T-helper 1 cell treated with Interleukin-12 subunit alpha and Interleukin-12 subunit beta and Interleukin-4 antibody, amounts not matched to agents 30 μg/mL and 1 μg/mL, for 36 hours (primary cell): ENCODE results near the gene TRIML2.

Experiments
- H3K27ac Mint-ChIP-seq: one replicate; pipeline ENCODE4 v1.8.0; 2021; ENCODE audit warnings: mild to moderate bottlenecking, mixed read lengths
- H3K27me3 Mint-ChIP-seq: one replicate; pipeline ENCODE4 v1.8.0; 2021; ENCODE audit warnings: low read depth, mixed read lengths
- H3K36me3 Mint-ChIP-seq: one replicate; pipeline ENCODE4 v1.8.0; 2021; ENCODE audit warnings: low read depth, mixed read lengths
- H3K4me1 Mint-ChIP-seq: one replicate; pipeline ENCODE4 v1.8.0; 2021; ENCODE audit warnings: low read depth, mixed read lengths
- H3K4me3 Mint-ChIP-seq: one replicate; pipeline ENCODE4 v1.8.0; 2021; ENCODE audit warnings: mild to moderate bottlenecking, moderate library complexity, mixed read lengths
- H3K9me3 Mint-ChIP-seq: one replicate; pipeline ENCODE4 v1.8.0; 2021; ENCODE audit warnings: mixed read lengths

Gene TRIML2

DNA sequence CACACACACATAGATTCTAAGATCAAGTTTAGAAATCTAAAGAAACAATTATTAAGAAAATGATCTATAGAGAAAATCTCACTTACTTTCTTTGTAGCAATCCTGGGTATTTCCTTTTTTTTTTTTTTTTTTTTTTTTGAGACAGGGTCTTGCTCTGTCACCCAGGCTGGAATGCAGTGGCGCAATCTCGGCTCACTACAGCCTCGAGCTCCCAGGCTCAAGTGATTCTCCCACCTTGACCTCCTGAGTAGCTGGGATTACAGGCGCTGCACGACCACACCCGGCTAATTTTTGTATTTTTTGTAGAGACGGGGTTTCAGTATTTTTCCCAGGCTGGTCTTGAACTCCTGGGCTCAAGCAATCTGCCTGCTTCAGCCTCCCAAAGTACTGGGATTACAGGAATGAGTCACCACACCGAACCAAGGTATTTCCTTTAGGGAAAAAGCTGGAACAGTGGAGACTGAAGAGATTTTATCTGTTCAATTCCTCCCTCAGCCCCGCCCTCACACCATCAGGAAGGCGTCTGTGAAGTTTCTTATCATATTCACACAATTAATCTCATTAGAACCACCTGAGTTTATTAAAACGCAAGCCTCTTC is at the start of gene TRIML2:
TSS of gene TRIML2 (minus strand) at position 447 of the 599 bp plus-strand sequence. CDS start 4,235 bp downstream, outside the sequence.
- H3K4me3 Mint-ChIP-seq = no peak within 1 kb of the TSS
- no peaks in the 10 kb centered on the region for H3K4me1 Mint-ChIP-seq
- peaks cover 35% of the 10 kb centered on the region for H3K9me3 Mint-ChIP-seq
- no peaks in the 10 kb centered on the region for H3K27me3 Mint-ChIP-seq
- no peak within 1 kb of the TSS for H3K27ac Mint-ChIP-seq
- no peaks in the 10 kb centered on the region for H3K36me3 Mint-ChIP-seq

GRCh38 chr4:188158336-188158735 is 48.9 kb upstream of the TRIML2 start:
- Mint-ChIP-seq H3K4me1 (no peaks in the 10 kb centered on the region), H3K27me3 (no peaks in the 10 kb centered on the region), H3K4me3 (no peak overlapping the region), H3K27ac (no peak overlapping the region), H3K36me3 (no peaks in the 10 kb centered on the region), H3K9me3 (peaks cover 17% of the 10 kb centered on the region)

- H3K27me3 Mint-ChIP-seq = no peaks in the 10 kb centered on the region
- H3K4me3 Mint-ChIP-seq = no peak overlapping the region
- peaks cover 12% of the 10 kb centered on the region for H3K9me3 Mint-ChIP-seq
- no peaks in the 10 kb centered on the region for H3K4me1 Mint-ChIP-seq
- H3K36me3 Mint-ChIP-seq = no peaks in the 10 kb centered on the region
- no peak overlapping the region for H3K27ac Mint-ChIP-seq
These were observed 45.4 kb upstream of the TRIML2 start for GRCh38 chr4:188154668-188155405.

DNA sequence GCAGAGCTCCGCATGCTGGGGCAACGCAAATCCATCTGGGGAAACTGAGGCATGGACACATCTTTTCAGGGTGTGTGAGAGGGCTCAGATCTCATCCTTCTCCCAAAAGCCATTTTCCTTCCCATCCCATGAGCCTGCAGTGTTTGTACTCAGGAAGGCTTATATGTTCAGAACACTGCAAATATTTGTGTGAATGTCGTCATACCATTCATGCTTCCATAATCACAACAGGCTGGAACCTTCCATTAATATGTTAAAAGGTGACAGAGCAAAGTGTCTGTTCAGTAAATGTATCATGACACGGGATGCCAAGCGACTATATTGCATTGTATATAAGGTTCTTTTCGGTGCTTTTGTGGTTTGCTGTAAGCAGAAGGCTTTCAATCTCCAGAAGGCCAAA is 38.4 kb upstream of the TRIML2 start:
- no peak overlapping the region for H3K27ac Mint-ChIP-seq
- no peaks in the 10 kb centered on the region for H3K4me1 Mint-ChIP-seq
- peaks cover 22% of the 10 kb centered on the region for H3K9me3 Mint-ChIP-seq
- no peaks in the 10 kb centered on the region for H3K36me3 Mint-ChIP-seq
- H3K27me3 Mint-ChIP-seq = no peaks in the 10 kb centered on the region
- H3K4me3 Mint-ChIP-seq = no peak overlapping the region

DNA sequence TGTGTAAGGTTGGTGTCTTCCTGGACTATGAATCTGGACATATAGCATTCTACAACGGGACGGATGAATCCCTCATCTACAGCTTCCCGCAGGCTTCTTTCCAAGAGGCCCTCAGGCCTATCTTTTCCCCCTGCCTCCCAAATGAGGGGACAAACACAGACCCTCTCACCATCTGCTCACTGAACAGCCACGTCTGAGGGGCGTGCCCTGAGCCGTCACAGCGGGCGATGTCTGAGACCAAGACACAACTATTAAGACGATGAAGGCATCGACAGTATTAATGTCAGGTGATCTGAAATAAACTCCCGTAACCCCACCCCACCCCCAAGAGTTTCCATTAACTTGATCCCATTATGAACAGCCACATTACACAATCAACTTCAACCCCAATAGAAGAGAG is 37.8 kb upstream of the TRIML2 start:
- Mint-ChIP-seq H3K9me3 (peaks cover 22% of the 10 kb centered on the region), H3K36me3 (no peaks in the 10 kb centered on the region), H3K4me3 (no peak overlapping the region), H3K4me1 (no peaks in the 10 kb centered on the region), H3K27me3 (no peaks in the 10 kb centered on the region), H3K27ac (no peak overlapping the region)

DNA sequence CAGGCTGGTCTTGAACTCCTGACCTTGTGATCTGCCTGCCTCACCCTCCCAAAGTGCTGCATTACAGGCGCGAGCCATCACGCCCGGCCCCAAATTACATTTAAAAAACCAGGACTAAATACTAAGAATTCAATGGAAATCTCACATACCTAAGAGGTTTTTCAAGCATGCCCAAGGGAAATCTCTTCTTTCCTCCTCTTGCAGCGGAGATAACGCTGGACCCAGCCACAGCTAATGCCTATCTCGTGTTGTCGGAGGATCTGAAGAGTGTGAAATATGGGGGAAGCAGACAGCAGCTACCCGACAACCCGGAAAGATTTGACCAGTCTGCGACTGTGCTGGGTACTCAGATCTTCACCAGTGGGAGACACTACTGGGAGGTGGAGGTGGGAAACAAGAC is 37.2 kb upstream of the TRIML2 start:
- no peak overlapping the region for H3K4me3 Mint-ChIP-seq
- H3K27ac Mint-ChIP-seq = no peak overlapping the region
- H3K9me3 Mint-ChIP-seq = peaks cover 23% of the 10 kb centered on the region
- no peaks in the 10 kb centered on the region for H3K36me3 Mint-ChIP-seq
- H3K27me3 Mint-ChIP-seq = no peaks in the 10 kb centered on the region
- no peaks in the 10 kb centered on the region for H3K4me1 Mint-ChIP-seq

GRCh38 chr4:188145601-188146000 is 36.2 kb upstream of the TRIML2 start:
- H3K27ac Mint-ChIP-seq = no peak overlapping the region
- H3K4me1 Mint-ChIP-seq = no peaks in the 10 kb centered on the region
- H3K4me3 Mint-ChIP-seq = no peak overlapping the region
- no peaks in the 10 kb centered on the region for H3K36me3 Mint-ChIP-seq
- H3K9me3 Mint-ChIP-seq = peaks cover 28% of the 10 kb centered on the region
- H3K27me3 Mint-ChIP-seq = no peaks in the 10 kb centered on the region

- no peak overlapping the region for H3K4me3 Mint-ChIP-seq
- no peaks in the 10 kb centered on the region for H3K36me3 Mint-ChIP-seq
- H3K9me3 Mint-ChIP-seq = peaks cover 32% of the 10 kb centered on the region
These were observed 34.3 kb upstream of the TRIML2 start for GRCh38 chr4:188143731-188144130.

DNA sequence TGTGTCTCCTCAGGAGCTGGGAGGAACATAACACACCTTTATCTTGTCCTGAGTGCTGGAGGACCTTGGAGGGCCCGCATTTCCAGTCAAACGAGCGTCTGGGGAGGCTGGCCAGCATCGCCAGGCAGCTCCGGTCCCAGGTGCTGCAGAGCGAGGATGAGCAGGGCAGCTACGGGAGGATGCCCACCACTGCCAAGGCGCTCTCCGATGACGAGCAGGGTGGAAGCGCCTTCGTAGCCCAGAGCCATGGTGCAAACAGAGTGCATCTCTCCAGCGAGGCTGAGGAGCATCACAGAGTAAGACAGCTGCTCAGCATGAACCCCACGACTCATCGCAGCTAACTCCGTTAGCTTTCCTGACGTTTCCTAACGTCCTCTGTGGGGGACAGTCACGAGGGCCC is 30.3 kb upstream of the TRIML2 start:
- Mint-ChIP-seq H3K4me1 (no peaks in the 10 kb centered on the region), H3K27me3 (no peaks in the 10 kb centered on the region), H3K4me3 (no peak overlapping the region), H3K27ac (no peak overlapping the region), H3K36me3 (no peaks in the 10 kb centered on the region), H3K9me3 (peaks cover 29% of the 10 kb centered on the region)

More at GRCh38 chr4:188143731-188144130, 34.3 kb upstream of the TRIML2 start:
- H3K27me3 Mint-ChIP-seq = no peaks in the 10 kb centered on the region
- H3K27ac Mint-ChIP-seq = no peak overlapping the region
- H3K4me1 Mint-ChIP-seq = no peaks in the 10 kb centered on the region

DNA sequence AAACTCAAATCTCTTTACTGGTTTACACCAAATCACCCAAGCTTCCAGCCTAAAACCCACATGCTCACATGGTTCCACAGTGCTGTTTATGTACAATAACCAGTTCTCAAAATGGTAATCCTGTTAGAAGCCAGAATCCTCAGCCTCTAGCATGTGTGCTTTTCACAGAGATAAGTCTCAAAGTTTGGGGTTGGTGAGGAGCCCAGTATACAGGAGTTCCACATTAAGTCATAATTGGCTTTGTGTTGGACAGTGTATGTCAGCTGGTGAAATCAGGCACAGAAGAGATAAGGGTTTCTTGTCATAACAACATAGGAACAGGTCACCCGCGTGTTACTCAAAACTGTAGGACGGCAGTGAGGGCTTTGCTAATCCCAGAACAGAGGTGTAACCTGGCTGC is 29.7 kb upstream of the TRIML2 start, which contains the start of gene TRIML1:
TSS of gene TRIML1 (plus strand) at position 301 of the 400 bp plus-strand sequence. CDS start 118 bp downstream, outside the sequence.
- Mint-ChIP-seq H3K4me3 (no peak within 1 kb of the TSS), H3K36me3 (no peaks in the 10 kb centered on the region), H3K9me3 (peaks cover 28% of the 10 kb centered on the region), H3K27ac (no peak within 1 kb of the TSS), H3K4me1 (no peaks in the 10 kb centered on the region), H3K27me3 (no peaks in the 10 kb centered on the region)

GRCh38 chr4:188138227-188138626 is 28.8 kb upstream of the TRIML2 start:
- H3K36me3 Mint-ChIP-seq = no peaks in the 10 kb centered on the region
- H3K9me3 Mint-ChIP-seq = peaks cover 26% of the 10 kb centered on the region
- H3K4me3 Mint-ChIP-seq = no peak overlapping the region

GRCh38 chr4:188132232-188132631 is 22.8 kb upstream of the TRIML2 start:
- no peak overlapping the region for H3K4me3 Mint-ChIP-seq

More at GRCh38 chr4:188138227-188138626, 28.8 kb upstream of the TRIML2 start:
- no peaks in the 10 kb centered on the region for H3K27me3 Mint-ChIP-seq
- no peak overlapping the region for H3K27ac Mint-ChIP-seq
- no peaks in the 10 kb centered on the region for H3K4me1 Mint-ChIP-seq

DNA sequence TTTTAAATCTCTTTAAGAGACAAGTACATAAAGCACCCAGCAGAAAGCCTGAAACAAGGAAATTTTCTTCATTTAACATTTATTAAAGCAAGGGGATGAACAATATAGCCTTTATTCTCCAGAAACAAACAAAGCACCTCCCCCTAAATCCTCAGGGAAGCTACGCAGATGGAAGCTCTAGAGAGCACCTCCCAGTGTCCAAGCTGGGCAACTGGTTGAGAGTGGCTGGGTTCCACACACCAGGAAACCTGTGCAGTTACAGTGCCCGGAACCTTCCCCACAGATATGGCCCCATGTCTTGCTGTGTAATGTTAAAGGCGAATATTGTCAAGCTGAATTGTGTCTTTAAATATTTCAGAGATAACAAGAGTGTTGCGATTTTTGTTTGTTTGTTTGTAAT is 21.0 kb upstream of the TRIML2 start:
- H3K27me3 Mint-ChIP-seq = no peaks in the 10 kb centered on the region
- no peaks in the 10 kb centered on the region for H3K36me3 Mint-ChIP-seq
- peaks cover 17% of the 10 kb centered on the region for H3K9me3 Mint-ChIP-seq
- H3K27ac Mint-ChIP-seq = no peak overlapping the region
- no peak overlapping the region for H3K4me3 Mint-ChIP-seq
- H3K4me1 Mint-ChIP-seq = no peaks in the 10 kb centered on the region

More at GRCh38 chr4:188132232-188132631, 22.8 kb upstream of the TRIML2 start:
- Mint-ChIP-seq H3K27ac (no peak overlapping the region), H3K27me3 (no peaks in the 10 kb centered on the region), H3K36me3 (no peaks in the 10 kb centered on the region), H3K4me1 (no peaks in the 10 kb centered on the region), H3K9me3 (peaks cover 17% of the 10 kb centered on the region)

GRCh38 chr4:188127214-188127874 is 17.9 kb upstream of the TRIML2 start:
- Mint-ChIP-seq H3K36me3 (no peaks in the 10 kb centered on the region), H3K4me1 (no peaks in the 10 kb centered on the region), H3K9me3 (peaks cover 16% of the 10 kb centered on the region), H3K27me3 (no peaks in the 10 kb centered on the region), H3K4me3 (no peak overlapping the region), H3K27ac (no peak overlapping the region)

DNA sequence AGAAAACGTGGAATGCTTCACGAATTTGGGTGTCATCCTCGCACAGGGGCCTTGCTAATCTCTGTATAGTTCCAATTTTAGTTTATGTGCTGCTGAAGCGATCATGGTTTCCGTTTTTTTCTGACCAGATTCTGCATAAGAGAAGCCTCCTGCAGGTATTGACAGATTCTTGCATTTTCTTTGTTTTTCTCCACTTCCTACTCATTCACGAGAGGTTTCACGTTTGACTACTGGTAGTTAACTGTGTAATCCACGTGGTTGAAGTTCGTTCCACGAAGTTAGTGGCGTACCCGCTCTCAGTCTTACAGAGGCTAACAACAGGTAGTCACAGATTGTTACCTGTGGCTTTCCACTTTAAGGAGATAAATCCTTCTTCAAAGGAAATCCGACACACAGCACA is 12.1 kb upstream of the TRIML2 start:
- Mint-ChIP-seq H3K4me3 (no peak overlapping the region), H3K27ac (no peak overlapping the region), H3K4me1 (no peaks in the 10 kb centered on the region), H3K27me3 (no peaks in the 10 kb centered on the region), H3K9me3 (peaks cover 23% of the 10 kb centered on the region), H3K36me3 (no peaks in the 10 kb centered on the region)
